Gastroesophageal sphincter (tissue), 3 donors: ENCODE measurements around the gene PRTFDC1.

Source experiments
- CTCF ChIP-seq, 4 experiments: fragments of 200-600 bp in 2 of 4; fragments of 450-650 bp in 2 of 4; sonication (generic) in 1 of 4; IDR thresholded peaks; one replicate each; pipeline ENCODE4 v1.5.1; 2017 to 2019; ENCODE audit warnings: antibody characterized with exemption in 4 of 4, mild to moderate bottlenecking in 2 of 4, moderate library complexity in 2 of 4
- EP300 ChIP-seq: sonication (generic); formaldehyde crosslinking; IDR thresholded peaks from one replicate; pipeline ENCODE4 v1.6.1; 2017; ENCODE audit warnings: antibody characterized with exemption, mild to moderate bottlenecking
- POLR2A ChIP-seq, 2 donors: fragments of 450-650 bp; IDR thresholded peaks; one replicate each; pipeline ENCODE4 v1.6.1; 2017; ENCODE audit warnings: antibody characterized with exemption in 2 of 2, mild to moderate bottlenecking in 2 of 2, moderate library complexity in 1 of 2
- POLR2AphosphoS5 ChIP-seq: sonication (generic); formaldehyde crosslinking; IDR thresholded peaks from one replicate; pipeline ENCODE4 v1.6.1; 2017; ENCODE audit warnings: antibody characterized with exemption

- no peak for TF ChIP-seq CTCF (IDR thresholded peaks at IDR 0.05)
- no peak for TF ChIP-seq POLR2AphosphoS5
- TF ChIP-seq EP300: no peak
- TF ChIP-seq POLR2A (IDR thresholded peaks at IDR 0.05): no peak
Measured at GRCh38 chr10:24882047-24882698, 70.2 kb downstream of the PRTFDC1 start.
